GM12878 (cell line): ENCODE data around the gene MGAT3.

Experiments used
- BACH1 ChIP-seq: fragments of 450-650 bp; IDR thresholded peaks from 2 replicates; pipeline ENCODE4 v1.6.1; 2017; ENCODE audit warnings: mild to moderate bottlenecking, borderline replicate concordance
- CTCF ChIP-seq, 3 experiments: IDR thresholded peaks in 2 of 3; conservative IDR thresholded peaks in 1 of 3; 2 replicates each; pipeline ENCODE4 v1.5.1; 2011; ENCODE audit warnings: low read depth in 3 of 3, low read length in 3 of 3, mild to moderate bottlenecking in 3 of 3, control low read depth in 2 of 3, moderate library complexity in 2 of 3, inconsistent platforms in 1 of 3, mixed read lengths in 1 of 3; ENCODE audit not compliant: control insufficient read depth in 2 of 3, insufficient read depth in 1 of 3; ENCODE audit errors: extremely low read depth in 1 of 3
- DPF2 ChIP-seq: fragments of 450-650 bp; IDR thresholded peaks from 2 replicates; pipeline ENCODE4 v1.6.1; 2017; ENCODE audit warnings: mild to moderate bottlenecking
- GABPA ChIP-seq: IDR thresholded peaks from 2 replicates; pipeline ENCODE4 v1.6.1; 2014; ENCODE audit warnings: antibody characterized with exemption, low read depth, mild to moderate bottlenecking, inconsistent platforms
- MAX ChIP-seq: IDR thresholded peaks from 2 replicates; pipeline ENCODE4 v1.6.1; 2012; ENCODE audit warnings: low read depth, low read length, improper control_type of control experiment
- TAF1 ChIP-seq: IDR thresholded peaks from 2 replicates; pipeline ENCODE4 v1.6.1; 2011; ENCODE audit warnings: mild to moderate bottlenecking, low read depth, low read length, borderline replicate concordance
- ZBTB11 ChIP-seq: fragments of 450-650 bp; formaldehyde crosslinking; IDR thresholded peaks from 2 replicates; pipeline ENCODE4 v1.5.0; 2022; ENCODE audit warnings: mild to moderate bottlenecking, missing genetic modification characterization

GRCh38 chr22:39474351-39475111, 17.7 kb downstream of the MGAT3 start:
- TF ChIP-seq ZBTB11 (CRISPR knock-in tag) (no peak), TAF1 (no peak), CTCF (IDR thresholded peaks at IDR 0.05 in 2 of 3, conservative IDR thresholded peaks at IDR 0.05 in 1 of 3; ENCODE audit: control insufficient read depth in 2 of 3, extremely low read depth in 1 of 3, insufficient read depth in 1 of 3, low read depth in 3 of 3, low read length in 3 of 3) (no peak), BACH1 (no peak), GABPA (no peak), MAX (no peak), DPF2 (peak; percentile 73)
